Caki2 (cell line): Measurements from ENCODE around the gene AJAP1. TPM values are rescaled to one million over a fixed set of nuclear protein-coding genes. Genes with fewer than 3 reads are reported as not detected.
"Not testable (repeated sequence)": the region's sequence is repeated elsewhere in the genome, so short reads cannot be mapped to it uniquely, and the experiment has no call there.

Experiments used
- DNase-seq: peaks from one replicate; pipeline ENCODE4 v3.0.0-alpha.2; 2015; ENCODE audit warnings: low read depth
- in situ Hi-C: cut with HindIII; loops from 2 replicates; pipeline ENCODE4 v1.10.0; 2016; ENCODE audit warnings: low sequenced_read_pairs, low pct_unique_long_range_greater_than_20kb, mixed read lengths
- total RNA-seq: library from RNA; depleted of rRNA; stranded (reverse); fragments of >200 nt; shearing (Covaris generic); gene quantifications from 2 replicates; pipeline ENCODE4 v1.2.3, GENCODE V29; 2014; ENCODE audit warnings: low replicate concordance; rRNA removed

The AJAP1 gene, protein sequence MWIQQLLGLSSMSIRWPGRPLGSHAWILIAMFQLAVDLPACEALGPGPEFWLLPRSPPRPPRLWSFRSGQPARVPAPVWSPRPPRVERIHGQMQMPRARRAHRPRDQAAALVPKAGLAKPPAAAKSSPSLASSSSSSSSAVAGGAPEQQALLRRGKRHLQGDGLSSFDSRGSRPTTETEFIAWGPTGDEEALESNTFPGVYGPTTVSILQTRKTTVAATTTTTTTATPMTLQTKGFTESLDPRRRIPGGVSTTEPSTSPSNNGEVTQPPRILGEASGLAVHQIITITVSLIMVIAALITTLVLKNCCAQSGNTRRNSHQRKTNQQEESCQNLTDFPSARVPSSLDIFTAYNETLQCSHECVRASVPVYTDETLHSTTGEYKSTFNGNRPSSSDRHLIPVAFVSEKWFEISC
- 6.5 and 19.3 TPM in 2 replicates for total RNA-seq

DNA sequence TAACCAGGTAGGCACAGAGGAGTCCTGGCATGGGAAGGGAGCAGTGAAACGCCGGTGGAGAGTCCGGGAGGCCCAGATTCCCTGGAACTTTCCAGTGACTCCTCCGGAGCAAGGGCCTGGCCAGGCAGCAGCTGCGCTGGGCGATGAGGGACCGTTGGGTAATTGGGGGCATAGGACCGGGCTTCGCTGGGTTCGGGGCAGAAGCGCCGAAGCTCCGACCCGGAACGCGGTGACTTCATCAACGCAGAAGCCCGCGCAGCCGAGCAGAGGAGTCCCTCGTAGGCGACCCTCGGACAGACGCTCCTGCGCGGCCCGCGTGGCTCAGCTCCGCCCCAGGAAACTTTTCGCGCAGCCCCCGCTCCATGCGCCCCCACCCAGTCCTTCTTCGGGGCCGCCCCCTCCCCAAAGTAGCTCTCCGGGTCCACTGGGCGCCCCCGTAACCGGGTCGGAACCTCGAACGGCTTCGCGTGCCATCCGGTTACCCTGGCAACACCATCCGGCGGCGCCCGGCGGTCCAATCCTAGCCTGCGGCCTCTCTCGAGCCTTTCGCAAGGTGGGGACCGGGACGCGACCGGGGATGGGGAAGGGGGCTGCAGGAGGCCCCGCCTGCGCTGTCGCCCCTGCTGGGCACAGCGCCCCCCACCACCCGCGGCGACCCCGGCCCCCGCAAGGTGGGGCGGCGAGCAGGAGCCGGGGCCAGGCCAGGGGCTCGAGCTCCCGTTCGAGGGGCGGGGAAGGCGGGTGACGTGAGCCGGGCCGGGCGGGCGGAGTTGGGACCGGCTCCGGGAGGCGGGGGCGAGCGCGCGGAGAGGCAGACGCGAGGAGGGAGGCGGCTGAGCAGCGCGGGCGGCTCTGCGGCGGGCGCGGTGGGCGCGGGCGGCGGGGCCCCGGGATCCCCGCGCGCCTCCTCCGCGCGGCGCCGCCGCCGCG lies at the start of gene AJAP1:
Gene AJAP1, plus strand, starts transcription at position 814 of the 930 bp plus-strand sequence. CDS start 817 bp downstream, outside the sequence.
- DNase-seq: no peak
- in situ Hi-C loops: no loop called here

DNA sequence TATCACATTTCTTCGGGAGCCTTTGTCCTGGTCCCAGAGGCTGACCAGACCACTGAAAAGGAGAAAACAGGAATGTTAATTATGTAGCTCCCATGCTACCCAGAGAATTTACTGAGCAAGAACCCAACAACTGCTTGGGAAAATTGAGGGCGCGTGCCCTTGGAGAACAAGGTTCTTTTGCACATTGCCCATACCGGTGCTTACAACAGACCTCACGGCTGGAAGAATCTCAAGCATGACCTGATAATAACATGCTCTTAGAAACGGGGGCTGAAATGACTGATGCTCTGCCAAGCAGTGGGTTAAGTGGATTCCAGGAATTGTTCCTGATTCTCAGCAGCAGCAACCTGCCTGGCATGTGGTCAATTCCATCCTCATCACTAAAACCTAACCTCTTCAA lies 49.3 kb upstream of the AJAP1 start:
- no peak for DNase-seq
- in situ Hi-C loops: no loop called here

DNA sequence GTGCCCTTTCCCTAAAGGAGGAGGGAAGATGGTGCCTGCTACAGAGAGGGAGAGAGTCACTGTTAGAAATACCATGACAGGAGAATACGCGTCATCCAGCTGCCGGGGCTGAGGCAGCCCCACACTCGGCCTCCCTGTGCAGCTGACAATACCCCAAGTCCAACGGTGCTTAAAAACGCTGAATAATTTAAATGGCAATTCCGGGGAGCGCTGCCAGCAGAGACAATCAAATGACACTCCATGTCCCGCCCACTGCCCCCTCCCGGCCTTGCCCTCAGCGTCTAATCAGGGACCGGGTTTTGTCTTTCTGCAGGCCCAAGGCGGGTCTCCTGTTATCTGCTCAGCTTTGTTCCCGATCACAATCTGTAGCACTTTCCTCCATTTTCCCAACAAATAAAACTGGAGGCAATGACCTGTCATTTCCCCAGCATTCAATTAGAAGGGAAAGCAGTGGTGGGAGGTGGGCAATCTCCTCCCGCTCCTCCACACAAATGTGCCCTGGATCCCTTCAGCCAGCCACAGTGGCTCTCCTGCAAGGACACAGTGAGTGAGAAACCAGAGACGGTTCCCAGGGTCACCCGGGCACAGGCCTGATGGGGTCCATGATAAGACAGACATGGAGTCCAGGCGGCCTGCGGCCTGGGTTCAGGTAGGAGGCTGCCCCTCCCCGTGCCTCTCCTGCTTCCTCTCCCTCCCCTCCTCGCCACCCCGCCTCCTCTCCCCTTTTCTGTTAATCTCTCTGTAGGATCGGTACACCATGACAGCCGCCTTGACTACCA lies 42.7 kb upstream of the AJAP1 start:
- no peak for DNase-seq
- in situ Hi-C loops: no loop called here

DNA sequence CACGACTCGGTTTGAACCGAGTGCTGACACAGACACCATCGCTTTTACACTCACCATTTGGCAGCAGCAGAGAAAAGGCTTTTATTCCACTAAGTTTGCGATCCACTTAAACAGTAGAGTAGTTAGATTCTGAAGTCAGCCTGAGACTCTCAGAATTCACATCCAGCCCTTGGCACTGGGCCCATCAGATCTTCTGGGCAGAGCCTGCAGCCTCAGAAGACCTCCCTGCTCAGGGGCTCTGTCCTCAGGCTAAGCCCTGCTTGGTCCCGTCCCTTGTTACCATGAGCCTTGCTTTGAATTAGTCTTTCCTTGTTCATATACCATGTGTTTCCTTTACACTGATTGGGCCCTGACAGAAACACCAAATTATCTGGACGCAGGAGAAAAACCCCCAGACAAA lies 41.4 kb upstream of the AJAP1 start:
- DNase-seq: no peak
- in situ Hi-C loops: no loop called here

DNA sequence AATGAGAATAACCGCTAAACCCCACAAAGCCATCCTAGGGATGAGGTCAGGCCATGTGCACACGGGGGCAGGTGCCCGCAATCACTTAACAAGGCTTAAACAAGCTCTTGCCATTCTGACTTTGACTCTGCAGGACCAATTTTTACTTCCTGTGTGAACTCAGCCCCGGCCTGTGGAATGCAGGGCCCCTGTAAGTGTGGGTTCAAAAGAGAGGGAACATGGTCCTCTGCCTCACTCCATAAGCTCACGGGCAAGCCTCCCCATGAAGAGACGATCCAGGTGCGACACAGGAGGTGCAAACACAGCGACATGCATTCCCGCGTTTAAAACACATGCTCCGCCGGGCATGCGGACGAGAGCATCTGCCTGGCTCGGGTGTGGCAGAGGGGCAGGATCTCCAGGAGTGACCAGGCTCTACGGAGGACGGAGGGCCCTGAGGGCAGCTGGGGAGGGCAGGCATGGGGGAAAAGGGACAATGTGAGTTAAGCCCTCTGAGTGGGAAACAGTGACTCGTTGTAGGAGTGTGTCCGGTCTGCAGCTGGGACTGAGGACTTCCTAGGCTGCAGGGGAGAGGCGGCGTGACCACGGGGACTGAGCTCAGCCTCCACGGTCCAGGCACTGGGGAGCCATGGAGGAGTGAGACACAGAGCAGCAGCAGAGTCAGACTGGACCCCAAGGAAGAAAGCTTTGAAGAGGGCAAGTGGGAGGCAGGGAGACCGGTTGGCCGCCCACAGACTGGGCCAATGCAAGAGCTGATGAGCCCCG lies 40.6 kb upstream of the AJAP1 start:
- in situ Hi-C loops: no loop called here
- DNase-seq: no peak

DNA sequence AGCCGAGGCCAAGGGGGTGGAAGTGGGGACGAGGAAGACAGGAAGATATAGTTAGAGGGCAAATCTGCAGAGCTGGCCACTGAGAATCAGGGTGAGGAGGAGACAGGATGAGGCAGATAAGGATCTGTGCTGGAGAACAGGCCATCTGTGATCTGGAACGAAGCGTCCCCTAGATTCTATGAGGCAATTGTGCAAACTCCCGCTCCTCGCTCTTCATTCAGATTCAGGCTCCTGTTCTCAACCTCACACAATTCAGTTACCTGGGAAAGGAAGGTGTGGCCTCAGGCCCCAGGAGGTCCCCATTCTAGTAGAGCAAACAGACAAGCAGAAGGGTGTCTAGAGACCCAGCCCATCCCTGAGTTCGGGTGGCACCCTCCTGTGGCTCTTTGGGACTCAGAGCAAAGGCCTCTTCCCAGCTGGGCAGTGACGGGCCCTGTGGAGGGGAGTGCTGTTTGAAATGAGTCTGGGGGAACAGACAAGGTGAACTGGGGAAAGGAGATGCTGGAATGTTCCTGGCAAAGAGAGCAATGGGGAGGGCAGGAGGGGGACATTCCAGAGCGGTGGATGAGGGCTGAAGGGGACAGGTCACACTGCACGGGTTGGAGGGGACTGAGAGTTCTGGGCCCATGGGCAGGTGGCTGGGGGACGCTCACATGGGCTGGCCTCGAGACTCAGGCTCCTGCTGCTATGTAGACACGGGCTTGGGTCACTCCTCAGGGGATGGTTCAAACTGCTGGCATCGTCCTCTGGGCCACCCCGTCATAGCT lies 39.9 kb upstream of the AJAP1 start:
- in situ Hi-C loops: no loop called here
- no peak for DNase-seq

DNA sequence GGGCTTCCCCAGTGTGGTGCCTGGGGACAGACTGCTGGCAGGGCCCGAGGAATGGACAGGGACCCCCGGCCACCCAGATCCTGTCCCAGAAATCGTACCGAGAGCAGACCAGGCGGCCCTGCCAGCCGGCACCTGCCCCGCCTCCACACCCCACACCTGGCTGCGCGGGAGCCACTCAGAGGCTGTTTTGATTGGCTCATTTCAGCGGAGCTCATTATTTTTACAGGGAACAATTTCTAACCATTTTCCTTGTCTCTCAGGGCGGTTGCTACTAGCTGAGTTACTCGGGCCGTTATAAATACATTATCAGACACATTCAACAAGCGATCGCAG lies 39.3 kb upstream of the AJAP1 start:
- in situ Hi-C loops: no loop called here
- DNase-seq: no peak

DNA sequence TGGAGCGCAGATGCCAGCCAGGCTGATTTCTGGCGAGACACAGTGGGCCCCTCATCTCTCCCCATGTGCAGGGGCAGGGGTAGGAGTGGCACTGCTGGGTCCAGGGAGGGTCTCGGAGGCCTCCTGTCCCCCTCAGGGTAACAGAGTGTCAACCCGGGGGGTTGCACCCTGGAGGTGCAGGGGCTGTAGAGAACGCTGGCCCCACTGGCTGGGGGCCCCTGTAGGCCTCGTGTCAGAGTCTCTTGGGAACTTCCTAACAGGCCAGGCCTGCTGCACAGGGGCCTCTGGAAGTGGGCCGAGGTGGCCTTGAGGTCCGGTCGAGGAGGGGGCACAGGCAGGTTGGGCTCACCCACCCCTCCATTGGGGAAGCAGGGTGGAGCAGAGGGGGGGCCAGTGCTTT lies 38.9 kb upstream of the AJAP1 start:
- DNase-seq: no peak
- in situ Hi-C loops: no loop called here

DNA sequence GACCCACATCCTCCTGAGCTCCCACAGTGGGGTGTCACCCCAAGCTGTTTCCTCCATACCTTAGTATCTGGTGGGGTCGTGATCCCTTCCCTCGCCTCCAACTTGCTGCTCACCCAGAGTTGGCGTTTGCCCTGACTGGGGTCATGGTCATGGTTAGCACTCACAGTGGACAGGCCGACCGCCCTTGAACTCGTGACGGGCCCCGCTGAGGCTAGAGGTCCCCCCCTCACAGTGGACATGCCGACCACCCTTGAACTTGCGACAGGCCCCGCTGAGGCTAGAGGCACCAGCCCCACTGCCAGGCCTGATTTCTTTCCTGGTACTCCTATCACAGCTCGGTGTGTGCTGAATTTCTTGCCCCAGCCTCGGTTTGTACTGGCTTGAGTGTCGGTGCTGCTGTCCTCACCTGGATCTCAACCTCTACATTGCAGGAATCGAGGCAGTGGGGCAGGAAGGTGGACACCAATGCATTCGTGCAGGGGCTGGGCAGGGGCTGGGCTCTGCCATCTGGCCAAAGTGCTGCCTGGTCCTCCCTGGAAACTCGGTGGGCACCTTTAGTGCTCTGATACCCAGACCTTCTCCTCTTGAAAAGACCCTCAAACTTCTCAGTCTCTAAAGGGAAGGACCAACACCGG lies 37.5 kb upstream of the AJAP1 start:
- DNase-seq: no peak
- in situ Hi-C loops: no loop called here

DNA sequence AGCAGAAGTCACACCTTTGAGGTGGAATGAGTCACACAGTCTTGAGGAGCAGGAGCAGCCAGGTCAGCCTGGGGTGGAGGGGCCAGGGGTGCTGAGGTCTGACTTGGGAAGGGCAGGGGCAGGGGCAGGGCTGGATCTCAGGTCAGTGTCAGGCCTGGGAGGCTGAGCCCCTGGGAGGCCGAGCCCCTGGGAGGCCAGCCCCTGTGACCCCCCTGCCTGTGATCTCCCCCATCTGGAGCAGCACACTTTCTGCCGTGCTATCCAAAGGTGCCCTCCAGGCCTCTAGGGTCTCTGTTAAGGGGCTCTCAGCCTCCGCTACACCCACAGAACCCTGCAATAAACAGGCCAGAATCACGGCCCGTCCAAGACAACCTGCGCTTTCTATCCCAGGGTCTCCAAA lies 36.9 kb upstream of the AJAP1 start:
- in situ Hi-C loops: no loop called here
- DNase-seq: no peak

DNA sequence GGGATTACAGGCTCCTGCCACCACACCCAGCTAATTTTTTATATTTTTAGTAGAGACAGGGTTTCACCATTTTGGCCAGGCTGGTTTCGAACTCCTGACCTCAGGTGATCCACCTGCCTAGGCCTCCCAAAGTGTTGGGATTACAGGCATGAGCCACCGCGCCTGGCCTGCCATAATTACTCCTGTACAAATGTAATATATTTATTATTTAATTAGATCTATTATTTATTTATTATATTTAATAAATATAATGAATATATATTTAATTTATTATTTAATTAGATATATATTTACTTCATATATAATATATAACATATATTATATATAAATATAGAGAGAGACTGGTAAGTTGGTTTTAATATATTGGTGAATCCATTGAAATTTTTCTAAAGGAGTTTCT lies 35.6 kb upstream of the AJAP1 start:
- DNase-seq, in situ Hi-C loops: not testable (repeated sequence)

DNA sequence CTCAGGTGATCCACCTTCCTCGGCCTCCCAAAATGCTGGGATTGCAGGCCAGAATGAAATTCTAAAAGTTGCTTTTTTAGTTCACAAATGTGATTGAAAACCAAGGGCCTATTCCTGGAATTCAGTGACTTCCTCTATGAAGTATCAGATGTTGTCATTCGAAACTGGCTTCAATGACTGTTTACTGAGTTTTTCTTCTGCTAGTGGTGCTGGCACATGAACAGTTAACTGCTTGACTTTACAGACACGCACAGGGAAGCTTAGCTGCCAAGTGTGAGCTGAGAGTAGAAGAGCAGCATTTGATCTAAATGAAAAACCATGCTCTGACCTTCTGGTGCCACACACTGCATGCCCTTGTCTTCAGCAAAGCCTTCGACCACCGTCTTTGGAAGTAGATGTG lies 32.8 kb upstream of the AJAP1 start:
- in situ Hi-C loops: no loop called here

DNA sequence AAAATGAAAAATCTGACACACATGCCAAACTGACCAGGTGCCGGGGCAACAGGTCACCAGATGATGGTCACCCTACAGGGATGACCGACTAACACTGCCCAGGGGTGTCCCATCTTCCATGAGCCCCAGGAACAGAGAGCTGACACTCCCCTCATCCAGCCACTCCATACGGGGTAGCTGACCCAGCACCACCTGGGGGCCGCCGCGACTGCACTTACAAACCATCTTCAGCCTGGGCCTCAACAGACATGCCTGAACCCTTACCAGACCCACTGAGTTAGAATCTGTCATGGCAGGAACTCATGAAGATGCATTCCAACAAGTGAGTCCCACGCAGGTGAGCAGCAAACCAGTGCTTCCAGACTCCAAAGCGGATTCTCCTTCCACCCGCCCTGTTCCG lies 31.6 kb upstream of the AJAP1 start:
- no peak for DNase-seq
- in situ Hi-C loops: no loop called here

More for the DNA sequence above, 32.8 kb upstream of the AJAP1 start:
- no peak for DNase-seq

DNA sequence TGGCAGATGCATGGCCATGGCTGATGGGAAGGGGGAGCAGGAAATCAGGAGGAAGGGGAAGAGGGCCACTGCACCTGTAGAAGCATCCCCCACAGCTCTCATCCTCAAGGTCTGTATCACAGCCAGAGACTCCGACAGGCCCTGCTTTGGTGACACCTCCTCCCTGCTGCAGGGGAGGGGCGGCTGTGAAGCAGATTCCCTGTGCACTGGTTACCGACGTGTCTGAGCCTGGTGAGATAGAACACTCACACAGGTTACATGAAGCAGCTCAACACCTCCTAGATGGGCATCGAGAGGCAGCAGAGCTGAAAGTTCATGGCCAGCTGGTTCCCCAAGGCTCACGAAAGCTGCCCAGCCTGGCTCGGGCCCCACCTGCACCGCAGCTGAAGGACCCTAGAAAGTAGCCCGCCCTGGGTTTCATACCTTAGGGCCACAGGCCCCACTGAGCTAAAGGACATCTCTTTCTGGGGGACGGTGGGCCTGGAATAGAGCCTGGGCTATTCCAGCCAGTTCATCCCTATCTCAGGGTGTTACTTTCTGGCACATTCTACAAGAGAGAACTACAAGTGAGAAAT lies 30.2 kb upstream of the AJAP1 start:
- DNase-seq: no peak

DNA sequence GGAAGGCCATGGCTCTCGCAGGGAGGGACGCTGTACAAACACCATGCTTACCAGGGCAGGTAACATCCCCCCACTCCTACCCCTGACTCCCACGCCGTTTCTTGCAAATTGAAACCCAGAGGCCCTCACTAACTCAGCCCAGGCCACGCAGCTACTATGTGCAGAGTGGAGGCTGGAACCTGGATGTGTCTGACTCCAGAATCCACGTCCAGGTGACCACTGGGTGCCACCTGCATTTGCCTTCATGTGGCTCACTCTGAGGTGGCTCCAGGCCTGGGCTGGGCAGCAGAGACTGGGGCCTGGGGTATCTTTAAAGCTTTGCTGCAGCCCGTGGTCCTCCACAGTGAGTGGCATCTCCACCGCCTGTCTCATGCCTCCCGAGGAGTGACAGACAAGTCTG lies 29.6 kb upstream of the AJAP1 start:
- no peak for DNase-seq
- in situ Hi-C loops: no loop called here

More for the DNA sequence above, 30.2 kb upstream of the AJAP1 start:
- in situ Hi-C loops: no loop called here

DNA sequence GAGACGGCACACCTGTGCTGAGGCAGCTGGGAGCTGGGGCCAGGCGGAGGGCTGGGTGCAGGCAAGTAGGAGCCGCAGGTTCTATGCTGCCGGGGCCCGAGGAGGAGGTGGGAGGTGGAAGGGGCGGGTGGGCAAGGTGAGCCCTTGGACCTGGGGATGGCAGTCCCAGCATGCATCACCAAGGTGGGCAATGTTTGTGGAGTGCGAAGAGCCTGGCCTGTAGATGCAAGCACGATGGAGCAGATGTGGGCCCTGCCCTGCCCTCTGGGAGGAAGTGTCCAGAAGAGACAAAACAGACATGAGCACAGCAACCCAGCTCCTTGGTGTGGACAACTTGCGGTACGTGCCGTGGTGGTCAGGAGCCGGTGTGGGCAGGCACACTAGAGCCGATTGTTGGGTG lies 28.3 kb upstream of the AJAP1 start:
- no peak for DNase-seq
- in situ Hi-C loops: no loop called here
